Measurements from ENCODE around the gene WDR33. TPM values are rescaled to one million over a fixed set of nuclear protein-coding genes. Genes with fewer than 3 reads are reported as not detected.

WDR33 gene
- total and polyA plus RNA-seq, 4 donors = 8.2 to 37.5 (median 22.4) TPM

DNA sequence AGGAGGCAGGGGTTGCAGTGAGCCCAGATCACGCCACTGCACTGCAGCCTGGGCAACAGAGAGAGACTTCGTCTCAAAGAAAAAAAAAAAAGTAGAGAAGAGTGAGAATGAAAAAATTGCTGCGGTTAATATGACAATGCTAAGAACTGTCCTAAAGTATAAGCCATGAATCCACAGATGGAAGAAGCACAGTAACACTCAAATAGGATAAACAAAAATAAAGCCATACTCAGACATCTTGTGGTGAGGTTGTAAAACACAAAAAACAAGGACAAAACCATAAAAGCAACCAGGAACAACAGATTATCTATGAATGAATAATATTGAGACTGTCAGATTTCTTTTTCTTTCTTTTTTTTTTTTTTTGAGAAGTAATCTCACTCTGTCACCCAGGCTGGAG is 24.0 kb upstream of the WDR33 start:
- WGBS = 62% methylated on average over 3 of the region's 3 CpGs
- Histone ChIP-seq H3K36me3 (ENCODE audit: control insufficient read depth in 4 of 4, insufficient read depth in 3 of 4, low read depth in 1 of 4, low read length in 3 of 4) (no peaks in the 10 kb centered on the region), H3K27ac (ENCODE audit: low read depth in 1 of 2, low read length in 2 of 2) (no peak overlapping the region), H3K27me3 (ENCODE audit: control insufficient read depth in 4 of 4, insufficient read depth in 4 of 4, low read length in 3 of 4) (no peaks in the 10 kb centered on the region), H3K9ac (ENCODE audit: low read depth in 1 of 2, low read length in 2 of 2) (no peak overlapping the region), H3K4me3 (ENCODE audit: low read depth in 1 of 3, low read length in 3 of 3) (no peak overlapping the region), H3K9me3 (ENCODE audit: control insufficient read depth in 4 of 4, low read length in 3 of 4) (no peaks in the 10 kb centered on the region), H3K4me1 (ENCODE audit: control insufficient read depth in 4 of 4, insufficient read depth in 4 of 4, low read length in 3 of 4) (peaks cover 0 to 5% (median 1%) of the 10 kb centered on the region in 4 donors)
- no peak for TF ChIP-seq CTCF (IDR thresholded peaks at IDR 0.05; ENCODE audit: low read depth, low read length, missing input control)
- no peak for TF ChIP-seq GABPA (IDR thresholded peaks at IDR 0.05 in 1 of 2, conservative IDR thresholded peaks at IDR 0.05 in 1 of 2)
- TF ChIP-seq TAF1 (conservative IDR thresholded peaks at IDR 0.05) = no peak
- TF ChIP-seq, protein P1, sequence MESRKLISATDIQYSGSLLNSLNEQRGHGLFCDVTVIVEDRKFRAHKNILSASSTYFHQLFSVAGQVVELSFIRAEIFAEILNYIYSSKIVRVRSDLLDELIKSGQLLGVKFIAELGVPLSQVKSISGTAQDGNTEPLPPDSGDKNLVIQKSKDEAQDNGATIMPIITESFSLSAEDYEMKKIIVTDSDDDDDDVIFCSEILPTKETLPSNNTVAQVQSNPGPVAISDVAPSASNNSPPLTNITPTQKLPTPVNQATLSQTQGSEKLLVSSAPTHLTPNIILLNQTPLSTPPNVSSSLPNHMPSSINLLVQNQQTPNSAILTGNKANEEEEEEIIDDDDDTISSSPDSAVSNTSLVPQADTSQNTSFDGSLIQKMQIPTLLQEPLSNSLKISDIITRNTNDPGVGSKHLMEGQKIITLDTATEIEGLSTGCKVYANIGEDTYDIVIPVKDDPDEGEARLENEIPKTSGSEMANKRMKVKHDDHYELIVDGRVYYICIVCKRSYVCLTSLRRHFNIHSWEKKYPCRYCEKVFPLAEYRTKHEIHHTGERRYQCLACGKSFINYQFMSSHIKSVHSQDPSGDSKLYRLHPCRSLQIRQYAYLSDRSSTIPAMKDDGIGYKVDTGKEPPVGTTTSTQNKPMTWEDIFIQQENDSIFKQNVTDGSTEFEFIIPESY (IDR thresholded peaks at IDR 0.05) = no peak
- TF ChIP-seq RXRA (IDR thresholded peaks at IDR 0.05) = no peak
- TF ChIP-seq ATF3 (IDR thresholded peaks at IDR 0.05) = no peak
- TF ChIP-seq NR2F2 (IDR thresholded peaks at IDR 0.05) = no peak
- no peak for TF ChIP-seq MAX (IDR thresholded peaks at IDR 0.05)
- TF ChIP-seq HNF4A (conservative IDR thresholded peaks at IDR 0.05) = no peak
- TF ChIP-seq YY1 (IDR thresholded peaks at IDR 0.05) = no peak
- no peak for TF ChIP-seq FOXA1 (IDR thresholded peaks at IDR 0.05)
- TF ChIP-seq FOXA2 (IDR thresholded peaks at IDR 0.05) = no peak
- TF ChIP-seq SP1 (IDR thresholded peaks at IDR 0.05) = no peak
- TF ChIP-seq EGR1 (IDR thresholded peaks at IDR 0.05; ENCODE audit: low read depth in 2 of 2) = no peak
- TF ChIP-seq RAD21 (IDR thresholded peaks at IDR 0.05) = no peak
- TF ChIP-seq HNF4G (IDR thresholded peaks at IDR 0.05) = no peak
- DNase-seq (ENCODE audit: low spot score) = no peak

GRCh38 chr2:127829845-127830246 is 18.9 kb upstream of the WDR33 start:
- 76% methylated on average over 5 of the region's 5 CpGs for WGBS
- no peaks in the 10 kb centered on the region for H3K9me3 ChIP-seq (ENCODE audit: control insufficient read depth in 4 of 4, low read length in 3 of 4)

More at GRCh38 chr2:127829845-127830246, 18.9 kb upstream of the WDR33 start:
- TF ChIP-seq, protein P2, sequence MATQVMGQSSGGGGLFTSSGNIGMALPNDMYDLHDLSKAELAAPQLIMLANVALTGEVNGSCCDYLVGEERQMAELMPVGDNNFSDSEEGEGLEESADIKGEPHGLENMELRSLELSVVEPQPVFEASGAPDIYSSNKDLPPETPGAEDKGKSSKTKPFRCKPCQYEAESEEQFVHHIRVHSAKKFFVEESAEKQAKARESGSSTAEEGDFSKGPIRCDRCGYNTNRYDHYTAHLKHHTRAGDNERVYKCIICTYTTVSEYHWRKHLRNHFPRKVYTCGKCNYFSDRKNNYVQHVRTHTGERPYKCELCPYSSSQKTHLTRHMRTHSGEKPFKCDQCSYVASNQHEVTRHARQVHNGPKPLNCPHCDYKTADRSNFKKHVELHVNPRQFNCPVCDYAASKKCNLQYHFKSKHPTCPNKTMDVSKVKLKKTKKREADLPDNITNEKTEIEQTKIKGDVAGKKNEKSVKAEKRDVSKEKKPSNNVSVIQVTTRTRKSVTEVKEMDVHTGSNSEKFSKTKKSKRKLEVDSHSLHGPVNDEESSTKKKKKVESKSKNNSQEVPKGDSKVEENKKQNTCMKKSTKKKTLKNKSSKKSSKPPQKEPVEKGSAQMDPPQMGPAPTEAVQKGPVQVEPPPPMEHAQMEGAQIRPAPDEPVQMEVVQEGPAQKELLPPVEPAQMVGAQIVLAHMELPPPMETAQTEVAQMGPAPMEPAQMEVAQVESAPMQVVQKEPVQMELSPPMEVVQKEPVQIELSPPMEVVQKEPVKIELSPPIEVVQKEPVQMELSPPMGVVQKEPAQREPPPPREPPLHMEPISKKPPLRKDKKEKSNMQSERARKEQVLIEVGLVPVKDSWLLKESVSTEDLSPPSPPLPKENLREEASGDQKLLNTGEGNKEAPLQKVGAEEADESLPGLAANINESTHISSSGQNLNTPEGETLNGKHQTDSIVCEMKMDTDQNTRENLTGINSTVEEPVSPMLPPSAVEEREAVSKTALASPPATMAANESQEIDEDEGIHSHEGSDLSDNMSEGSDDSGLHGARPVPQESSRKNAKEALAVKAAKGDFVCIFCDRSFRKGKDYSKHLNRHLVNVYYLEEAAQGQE (IDR thresholded peaks at IDR 0.05) = no peak
- TF ChIP-seq FOXA1 (IDR thresholded peaks at IDR 0.05) = no peak
- TF ChIP-seq, protein P1 (IDR thresholded peaks at IDR 0.05) = no peak
- no peak for TF ChIP-seq EGR1 (IDR thresholded peaks at IDR 0.05; ENCODE audit: low read depth in 2 of 2)
- no peak for TF ChIP-seq ATF3 (IDR thresholded peaks at IDR 0.05)
- TF ChIP-seq RAD21 (IDR thresholded peaks at IDR 0.05) = no peak
- TF ChIP-seq RXRA (IDR thresholded peaks at IDR 0.05) = no peak
- no peak for TF ChIP-seq NR2F2 (IDR thresholded peaks at IDR 0.05)
- Histone ChIP-seq H3K27me3 (ENCODE audit: control insufficient read depth in 4 of 4, insufficient read depth in 4 of 4, low read length in 3 of 4) (no peaks in the 10 kb centered on the region), H3K4me1 (ENCODE audit: control insufficient read depth in 4 of 4, insufficient read depth in 4 of 4, low read length in 3 of 4) (peaks cover 0 to 5% (median 1%) of the 10 kb centered on the region in 4 donors), H3K36me3 (ENCODE audit: control insufficient read depth in 4 of 4, insufficient read depth in 3 of 4, low read depth in 1 of 4, low read length in 3 of 4) (no peaks in the 10 kb centered on the region), H3K9ac (ENCODE audit: low read depth in 1 of 2, low read length in 2 of 2) (no peak overlapping the region), H3K4me3 (ENCODE audit: low read depth in 1 of 3, low read length in 3 of 3) (no peak overlapping the region), H3K27ac (ENCODE audit: low read depth in 1 of 2, low read length in 2 of 2) (no peak overlapping the region)
- DNase-seq (ENCODE audit: low spot score) = no peak

Data from liver (tissue), 9 donors.